Calu3 (cell line): ENCODE data around the gene RAPGEF1. TPM values are rescaled to one million over a fixed set of nuclear protein-coding genes. Genes with fewer than 3 reads are reported as not detected.
"Not testable (repeated sequence)": the region's sequence is repeated elsewhere in the genome, so short reads cannot be mapped to it uniquely, and the experiment has no call there.

Experiments used
- BruUV-seq: library from RNA; stranded (reverse); fragments of 400-500 nt; replicated peaks from 2 replicates; lab custom pipeline; 2021; lab: Mats Ljungman, UMichigan
- CTCF ChIA-PET: fragments of 300-600 bp; sonication (Branson Sonifier 250); formaldehyde crosslinking; loops from one replicate; lab custom pipeline; 2022; ENCODE audit warnings: antibody characterized with exemption; lab: Charles Lee
- DNase-seq: peaks from one replicate; pipeline ENCODE4 v3.0.0; 2022
- H3K27ac Mint-ChIP-seq: one replicate; pipeline ENCODE4 v1.8.0; 2022; ENCODE audit warnings: mixed read lengths; ENCODE audit not compliant: unreplicated experiment
- H3K27me3 Mint-ChIP-seq: one replicate; pipeline ENCODE4 v1.8.0; 2022; ENCODE audit warnings: mixed read lengths; ENCODE audit not compliant: unreplicated experiment
- H3K36me3 Mint-ChIP-seq: one replicate; pipeline ENCODE4 v1.8.0; 2022; ENCODE audit warnings: mild to moderate bottlenecking, moderate library complexity, mixed read lengths; ENCODE audit not compliant: insufficient read depth, unreplicated experiment
- H3K4me1 Mint-ChIP-seq: one replicate; pipeline ENCODE4 v1.8.0; 2022; ENCODE audit warnings: mild to moderate bottlenecking, low read depth, mixed read lengths; ENCODE audit not compliant: unreplicated experiment
- H3K4me3 Mint-ChIP-seq: one replicate; pipeline ENCODE4 v1.8.0; 2022; ENCODE audit warnings: mild to moderate bottlenecking, low read depth, moderate library complexity, mixed read lengths; ENCODE audit not compliant: unreplicated experiment
- H3K9me3 Mint-ChIP-seq: one replicate; pipeline ENCODE4 v1.8.0; 2022; ENCODE audit warnings: low read depth, mixed read lengths; ENCODE audit not compliant: unreplicated experiment
- CTCF ChIP-seq: fragments of 200-600 bp; IDR thresholded peaks from one replicate; pipeline ENCODE4 v1.8.0; 2022; ENCODE audit warnings: antibody characterized with exemption; ENCODE audit not compliant: unreplicated experiment
- intact Hi-C: fragments of 100-400 bp; cut with micrococcal nuclease; formaldehyde crosslinking; loops from one replicate; pipeline ENCODE4 v1.10.0; 2022; ENCODE audit not compliant: unreplicated experiment
- total RNA-seq: library from RNA; stranded (reverse); gene quantifications from 2 replicates; pipeline ENCODE4 v1.2.3, GENCODE V29; 2022

RAPGEF1 gene
- total RNA-seq, 1 experiment from 2014 or later, result 32.5 TPM

DNA sequence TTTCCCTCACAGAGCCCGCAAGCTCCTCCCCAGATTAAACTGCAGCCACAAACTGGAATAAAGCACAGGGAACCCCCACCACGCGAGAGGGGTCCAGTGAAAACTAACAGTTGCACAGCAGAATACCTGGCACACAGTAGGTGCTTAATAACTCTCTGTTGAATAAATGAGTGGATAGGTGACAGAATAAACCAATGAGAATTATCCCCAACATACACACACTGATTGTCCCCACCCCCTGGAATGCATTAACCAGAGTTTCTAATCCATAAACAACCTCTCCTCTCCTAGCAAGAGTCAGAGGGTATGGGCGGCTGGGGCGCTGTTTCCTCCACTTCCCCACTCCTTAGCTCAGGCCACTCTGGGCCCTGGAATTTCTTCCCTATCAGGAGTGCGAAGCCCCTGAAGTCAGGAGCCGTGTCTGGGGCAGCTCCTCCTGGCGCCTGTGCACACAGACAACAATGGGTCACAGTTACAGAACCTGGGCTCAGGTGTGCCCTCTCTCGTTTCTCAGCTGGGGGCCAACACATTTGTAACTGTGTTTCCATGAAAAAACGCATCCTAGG lies 27.6 kb downstream of the RAPGEF1 start:
- Mint-ChIP-seq H3K4me1 (peaks cover 11% of the 10 kb centered on the region), H3K27ac (no peak overlapping the region), H3K9me3 (no peaks in the 10 kb centered on the region), H3K36me3 (no peaks in the 10 kb centered on the region), H3K4me3 (no peak overlapping the region), H3K27me3 (no peaks in the 10 kb centered on the region)
- DNase-seq, result no peak
- no TSS peak for BruUV-seq
- TF ChIP-seq CTCF, result no peak
- intact Hi-C loops, result no loop called here
- CTCF ChIA-PET, result no interaction called here

DNA sequence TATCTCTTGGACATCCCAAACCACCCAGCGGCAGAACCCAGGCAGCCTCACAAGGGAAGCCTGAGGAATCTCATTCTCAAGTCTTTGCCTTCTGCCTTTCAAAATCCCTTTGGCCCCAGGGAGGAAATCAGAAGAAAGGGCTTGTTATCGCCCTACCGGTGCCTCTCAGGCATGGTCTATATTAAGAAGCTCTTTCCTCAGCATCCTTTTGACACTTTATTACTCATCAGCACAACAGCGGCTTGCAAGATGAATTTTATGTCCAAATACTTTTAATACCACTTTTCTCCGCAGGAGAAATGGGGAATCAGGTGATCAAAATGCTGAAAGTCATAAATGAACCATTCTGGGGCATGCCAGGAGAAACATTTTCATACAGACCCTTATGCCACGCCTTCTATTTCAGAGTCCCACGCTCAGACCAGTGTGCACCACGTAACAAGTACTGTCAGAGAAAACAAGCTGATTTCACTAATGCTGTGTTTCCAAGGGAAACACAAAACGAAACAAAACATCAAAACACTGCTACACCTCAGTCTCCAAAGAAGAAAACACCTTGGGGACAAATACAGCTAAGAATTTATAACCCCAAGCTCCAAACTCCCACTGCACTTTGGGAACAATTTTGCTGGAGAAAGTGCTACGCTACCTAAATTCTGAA lies 30.0 kb downstream of the RAPGEF1 start:
- Mint-ChIP-seq H3K36me3 (no peaks in the 10 kb centered on the region), H3K4me3 (no peak overlapping the region), H3K9me3 (no peaks in the 10 kb centered on the region), H3K4me1 (peaks cover 20% of the 10 kb centered on the region), H3K27ac (no peak overlapping the region), H3K27me3 (no peaks in the 10 kb centered on the region)
- intact Hi-C loops, result no loop called here
- no peak for DNase-seq
- no TSS peak for BruUV-seq
- TF ChIP-seq CTCF, result no peak
- CTCF ChIA-PET, result no interaction called here

DNA sequence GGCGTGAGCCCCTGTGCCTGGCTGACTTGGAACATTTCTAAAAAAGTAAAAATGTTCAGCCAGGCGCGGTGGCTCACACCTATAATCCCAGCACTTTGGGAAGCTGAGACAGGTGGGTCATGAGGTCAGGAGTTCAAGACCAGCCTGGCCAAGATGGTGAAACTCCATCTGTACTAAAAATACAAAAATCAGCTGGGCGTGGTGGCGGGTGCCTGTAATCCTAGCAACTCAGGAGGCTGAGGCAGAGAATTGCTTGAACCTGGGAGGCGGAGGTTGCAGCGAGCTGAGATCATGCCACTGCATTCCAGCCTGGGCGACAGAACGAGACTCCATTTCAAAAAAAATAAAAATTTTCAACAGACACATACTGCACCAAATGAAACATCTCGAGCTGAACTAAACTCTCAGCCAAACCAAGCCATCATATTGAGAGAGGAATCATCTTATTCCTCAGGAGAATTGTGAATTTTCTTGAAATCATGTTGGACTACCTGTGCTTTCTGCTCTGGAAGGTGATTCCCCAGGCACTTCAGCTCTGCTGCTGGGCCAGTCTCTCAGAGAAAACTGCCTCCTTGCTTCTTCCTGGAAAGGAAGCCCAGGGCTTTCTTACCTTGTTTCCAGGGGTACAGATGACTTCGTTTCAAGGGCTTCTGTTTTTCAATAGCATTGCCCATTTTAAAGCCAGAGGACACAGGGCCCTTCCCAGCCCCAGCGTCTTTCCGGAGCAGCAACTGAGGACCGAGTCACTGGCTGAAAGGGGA lies 30.7 kb downstream of the RAPGEF1 start:
- H3K27me3 Mint-ChIP-seq, H3K9me3 Mint-ChIP-seq, CTCF ChIA-PET, H3K27ac Mint-ChIP-seq, H3K4me3 Mint-ChIP-seq, BruUV-seq, intact Hi-C loops, H3K36me3 Mint-ChIP-seq, DNase-seq: not testable (repeated sequence)
- peaks cover 28% of the 10 kb centered on the region for H3K4me1 Mint-ChIP-seq

GRCh38 chr9:131708226-131709002 lies 31.5 kb downstream of the RAPGEF1 start:
- no peak for TF ChIP-seq CTCF
- no peak overlapping the region for H3K27ac Mint-ChIP-seq
- CTCF ChIA-PET, result no interaction called here
- no TSS peak for BruUV-seq
- intact Hi-C loops, result no loop called here
- no peaks in the 10 kb centered on the region for H3K36me3 Mint-ChIP-seq
- H3K4me1 Mint-ChIP-seq, result peaks cover 30% of the 10 kb centered on the region
- no peak overlapping the region for H3K4me3 Mint-ChIP-seq
- no peaks in the 10 kb centered on the region for H3K9me3 Mint-ChIP-seq
- no peak for DNase-seq
- H3K27me3 Mint-ChIP-seq, result no peaks in the 10 kb centered on the region
